Measurements from ENCODE around the gene JPH4. TPM values are rescaled to one million over a fixed set of nuclear protein-coding genes. Genes with fewer than 3 reads are reported as not detected.
"Not testable (repeated sequence)": the region's sequence is repeated elsewhere in the genome, so short reads cannot be mapped to it uniquely, and the experiment has no call there.

Gene JPH4
- total and polyA plus RNA-seq, 2 donors (not counting 3 experiments of a cell fraction or from before 2014, with no cell fraction given): 0.06 TPM; not detected in 1

- no peak for DNase-seq (ENCODE audit: low read depth, low spot score)
- FAIRE-seq: no peak
- ChIA-PET POLR2A (no interaction called here), CTCF (interaction anchor here (1.1 to 1.4 kb wide), 2 partner anchors 22 kb away, joined by 3 read pairs; no protein-coding TSS in a partner anchor)
- Histone ChIP-seq H3K9me1 (replicated peaks; ENCODE audit: control insufficient read depth, extremely low read depth, insufficient read depth, low read length) (no peaks in the 10 kb centered on the region), H3K9me3 (replicated peaks; ENCODE audit: control insufficient read depth, insufficient read depth, low read length) (no peaks in the 10 kb centered on the region), H3K36me3 (ENCODE audit: control insufficient read depth in 2 of 2, extremely low read depth in 1 of 2, insufficient read depth in 2 of 2, low read length in 2 of 2) (no peaks in the 10 kb centered on the region), H3K4me1 (ENCODE audit: control insufficient read depth, extremely low read depth, insufficient read depth, low read length) (no peaks in the 10 kb centered on the region), H3K4me2 (ENCODE audit: insufficient read depth, low read length) (no peak overlapping the region), H2AFZ (ENCODE audit: low read depth, low read length) (no peak overlapping the region), H3K79me2 (ENCODE audit: control insufficient read depth, insufficient read depth, low read length) (no peaks in the 10 kb centered on the region), H3K9ac (replicated peaks; ENCODE audit: extremely low read depth, insufficient read depth, low read length) (no peak overlapping the region), H3K27ac (ENCODE audit: insufficient read depth, low read depth, low read length) (no peak overlapping the region), H4K20me1 (replicated peaks; ENCODE audit: control insufficient read depth, extremely low read depth, insufficient read depth, low read length) (no peaks in the 10 kb centered on the region), H3K27me3 (ENCODE audit: control insufficient read depth in 2 of 2, insufficient read depth in 2 of 2, low read length in 2 of 2) (no peaks in the 10 kb centered on the region), H3K4me3 (replicated peaks in 1 of 3; ENCODE audit: insufficient read depth in 1 of 3, low read depth in 1 of 3, low read length in 3 of 3) (no peak overlapping the region)
- dilution Hi-C loops (cut with MboI; ENCODE audit: extremely low pct_ligation_motif_present, low sequenced_read_pairs): no loop called here
- no TSS peak for BruUV-seq (replicated peaks)
- TF ChIP-seq CTCF (IDR thresholded peaks at IDR 0.05; ENCODE audit: extremely low read depth in 1 of 2, insufficient read depth in 1 of 2, low read depth in 1 of 2, low read length in 2 of 2): no peak
- TF ChIP-seq MYC (IDR thresholded peaks at IDR 0.05; ENCODE audit: low read depth, low read length): no peak
- TF ChIP-seq FOS (IDR thresholded peaks at IDR 0.05; ENCODE audit: borderline replicate concordance, insufficient read depth, low read length): no peak
- no peak for TF ChIP-seq EZH2 (IDR thresholded peaks at IDR 0.05; ENCODE audit: borderline replicate concordance, low read depth, low read length, severe bottlenecking)
- TF ChIP-seq POLR2A (IDR thresholded peaks at IDR 0.05; ENCODE audit: low read depth, low read length): no peak
- TF ChIP-seq GATA2 (IDR thresholded peaks at IDR 0.05; ENCODE audit: insufficient read depth, insufficient read length, low read depth, low read length): no peak
- no peak for TF ChIP-seq POLR2AphosphoS5 (IDR thresholded peaks at IDR 0.05; ENCODE audit: insufficient read depth, low read depth, low read length)
- no peak for TF ChIP-seq JUN (IDR thresholded peaks at IDR 0.05; ENCODE audit: borderline replicate concordance, insufficient read depth, insufficient read length, low read depth)
- intact Hi-C loops (cut with micrococcal nuclease): no loop called here
These were observed 31.7 kb upstream of the JPH4 start for GRCh38 chr14:23610090-23610814.

- H2AFZ ChIP-seq (ENCODE audit: low read depth, low read length); DNase-seq (ENCODE audit: low read depth, low spot score); H3K9ac ChIP-seq (replicated peaks; ENCODE audit: extremely low read depth, insufficient read depth, low read length); H3K9me1 ChIP-seq (replicated peaks; ENCODE audit: control insufficient read depth, extremely low read depth, insufficient read depth, low read length); POLR2A ChIA-PET; H4K20me1 ChIP-seq (replicated peaks; ENCODE audit: control insufficient read depth, extremely low read depth, insufficient read depth, low read length); H3K27me3 ChIP-seq (ENCODE audit: control insufficient read depth in 2 of 2, insufficient read depth in 2 of 2, low read length in 2 of 2); intact Hi-C loops (cut with micrococcal nuclease); H3K4me2 ChIP-seq (ENCODE audit: insufficient read depth, low read length); BruUV-seq (replicated peaks); H3K27ac ChIP-seq (ENCODE audit: insufficient read depth, low read depth, low read length); H3K36me3 ChIP-seq (ENCODE audit: control insufficient read depth in 2 of 2, extremely low read depth in 1 of 2, insufficient read depth in 2 of 2, low read length in 2 of 2); CTCF ChIA-PET; H3K79me2 ChIP-seq (ENCODE audit: control insufficient read depth, insufficient read depth, low read length); H3K4me3 ChIP-seq (replicated peaks in 1 of 3; ENCODE audit: insufficient read depth in 1 of 3, low read depth in 1 of 3, low read length in 3 of 3); H3K4me1 ChIP-seq (ENCODE audit: control insufficient read depth, extremely low read depth, insufficient read depth, low read length); FAIRE-seq; H3K9me3 ChIP-seq (replicated peaks; ENCODE audit: control insufficient read depth, insufficient read depth, low read length); dilution Hi-C loops (cut with MboI; ENCODE audit: extremely low pct_ligation_motif_present, low sequenced_read_pairs): not testable (repeated sequence)
These were observed 31.0 kb upstream of the JPH4 start for GRCh38 chr14:23609411-23610089.
